ENCODE measurements around the gene ABCC8. TPM values are rescaled to one million over a fixed set of nuclear protein-coding genes. Genes with fewer than 3 reads are reported as not detected.

ABCC8 gene
- total and polyA plus RNA-seq, 2 experiments from 2014 or later: 2.0 to 3.4 TPM

DNA sequence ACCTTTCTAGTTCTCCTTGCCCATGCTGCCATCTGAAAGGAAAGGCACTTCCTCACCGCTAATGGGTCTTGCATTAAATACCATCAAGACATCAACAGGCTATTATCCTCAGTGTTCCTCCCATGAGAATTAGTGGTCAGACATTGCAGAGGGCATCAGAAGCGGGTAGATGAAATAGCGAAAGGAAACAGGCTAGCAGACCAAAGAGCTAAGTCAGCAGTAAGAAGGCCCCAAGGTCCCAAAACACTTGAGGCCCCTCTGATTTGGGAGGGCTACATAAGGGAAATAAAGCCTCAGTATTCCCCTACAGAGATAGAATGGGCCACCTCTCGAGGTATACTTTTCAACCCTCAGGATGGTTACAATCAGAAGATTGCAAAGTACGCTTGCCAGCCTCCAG lies 101.1 kb downstream of the ABCC8 start:
- Histone ChIP-seq H3F3A (replicated peaks; ENCODE audit: low read depth) (no peaks in the 10 kb centered on the region), H3K79me2 (replicated peaks; ENCODE audit: insufficient read depth) (no peaks in the 10 kb centered on the region), H3K36me3 (ENCODE audit: insufficient read depth) (peaks cover 5% of the 10 kb centered on the region; the same call in 1 of the 2 replicates), H4K20me1 (replicated peaks; ENCODE audit: insufficient read depth) (no peaks in the 10 kb centered on the region), H2AFZ (no peak overlapping the region), H3K4me1 (ENCODE audit: insufficient read depth) (no peaks in the 10 kb centered on the region), H3K4me2 (no peak overlapping the region), H3K27me3 (ENCODE audit: insufficient read depth) (no peaks in the 10 kb centered on the region), H3K27ac (ENCODE audit: low read depth) (no peak overlapping the region), H3K4me3 (no peak overlapping the region), H3K9me2 (ENCODE audit: insufficient read depth) (no peaks in the 10 kb centered on the region)
- peaks cover 69% of the 10 kb centered on the region for H3K9me3 Mint-ChIP-seq
- DNase-seq (ENCODE audit: low spot score) (no peak), ATAC-seq (no peak)
- TF ChIP-seq EZH2 (IDR thresholded peaks at IDR 0.05; ENCODE audit: low read depth, unreplicated experiment): no peak
- TF ChIP-seq NANOG (IDR thresholded peaks at IDR 0.05; ENCODE audit: borderline replicate concordance): no peak
- no peak for TF ChIP-seq ZNF114 (CRISPR knock-in tag; IDR thresholded peaks at IDR 0.05)
- TF ChIP-seq ETS1 (IDR thresholded peaks at IDR 0.05): no peak
- TF ChIP-seq ZNF331 (CRISPR knock-in tag; IDR thresholded peaks at IDR 0.05; ENCODE audit: low read depth): no peak
- no peak for TF ChIP-seq POLR2AphosphoS5 (IDR thresholded peaks at IDR 0.05; ENCODE audit: low read depth)
- TF ChIP-seq EZH2phosphoT487 (IDR thresholded peaks at IDR 0.05; ENCODE audit: unreplicated experiment): no peak
- no peak for TF ChIP-seq JUNB (IDR thresholded peaks at IDR 0.05; ENCODE audit: unreplicated experiment)
- no peak for TF ChIP-seq CREB1 (CRISPR knock-in tag; IDR thresholded peaks at IDR 0.05; ENCODE audit: low read depth)
- TF ChIP-seq, protein P1, sequence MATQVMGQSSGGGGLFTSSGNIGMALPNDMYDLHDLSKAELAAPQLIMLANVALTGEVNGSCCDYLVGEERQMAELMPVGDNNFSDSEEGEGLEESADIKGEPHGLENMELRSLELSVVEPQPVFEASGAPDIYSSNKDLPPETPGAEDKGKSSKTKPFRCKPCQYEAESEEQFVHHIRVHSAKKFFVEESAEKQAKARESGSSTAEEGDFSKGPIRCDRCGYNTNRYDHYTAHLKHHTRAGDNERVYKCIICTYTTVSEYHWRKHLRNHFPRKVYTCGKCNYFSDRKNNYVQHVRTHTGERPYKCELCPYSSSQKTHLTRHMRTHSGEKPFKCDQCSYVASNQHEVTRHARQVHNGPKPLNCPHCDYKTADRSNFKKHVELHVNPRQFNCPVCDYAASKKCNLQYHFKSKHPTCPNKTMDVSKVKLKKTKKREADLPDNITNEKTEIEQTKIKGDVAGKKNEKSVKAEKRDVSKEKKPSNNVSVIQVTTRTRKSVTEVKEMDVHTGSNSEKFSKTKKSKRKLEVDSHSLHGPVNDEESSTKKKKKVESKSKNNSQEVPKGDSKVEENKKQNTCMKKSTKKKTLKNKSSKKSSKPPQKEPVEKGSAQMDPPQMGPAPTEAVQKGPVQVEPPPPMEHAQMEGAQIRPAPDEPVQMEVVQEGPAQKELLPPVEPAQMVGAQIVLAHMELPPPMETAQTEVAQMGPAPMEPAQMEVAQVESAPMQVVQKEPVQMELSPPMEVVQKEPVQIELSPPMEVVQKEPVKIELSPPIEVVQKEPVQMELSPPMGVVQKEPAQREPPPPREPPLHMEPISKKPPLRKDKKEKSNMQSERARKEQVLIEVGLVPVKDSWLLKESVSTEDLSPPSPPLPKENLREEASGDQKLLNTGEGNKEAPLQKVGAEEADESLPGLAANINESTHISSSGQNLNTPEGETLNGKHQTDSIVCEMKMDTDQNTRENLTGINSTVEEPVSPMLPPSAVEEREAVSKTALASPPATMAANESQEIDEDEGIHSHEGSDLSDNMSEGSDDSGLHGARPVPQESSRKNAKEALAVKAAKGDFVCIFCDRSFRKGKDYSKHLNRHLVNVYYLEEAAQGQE (IDR thresholded peaks at IDR 0.05; ENCODE audit: unreplicated experiment): no peak
- TF ChIP-seq STAT1 (IDR thresholded peaks at IDR 0.05; ENCODE audit: unreplicated experiment): no peak
- TF ChIP-seq, protein P2, sequence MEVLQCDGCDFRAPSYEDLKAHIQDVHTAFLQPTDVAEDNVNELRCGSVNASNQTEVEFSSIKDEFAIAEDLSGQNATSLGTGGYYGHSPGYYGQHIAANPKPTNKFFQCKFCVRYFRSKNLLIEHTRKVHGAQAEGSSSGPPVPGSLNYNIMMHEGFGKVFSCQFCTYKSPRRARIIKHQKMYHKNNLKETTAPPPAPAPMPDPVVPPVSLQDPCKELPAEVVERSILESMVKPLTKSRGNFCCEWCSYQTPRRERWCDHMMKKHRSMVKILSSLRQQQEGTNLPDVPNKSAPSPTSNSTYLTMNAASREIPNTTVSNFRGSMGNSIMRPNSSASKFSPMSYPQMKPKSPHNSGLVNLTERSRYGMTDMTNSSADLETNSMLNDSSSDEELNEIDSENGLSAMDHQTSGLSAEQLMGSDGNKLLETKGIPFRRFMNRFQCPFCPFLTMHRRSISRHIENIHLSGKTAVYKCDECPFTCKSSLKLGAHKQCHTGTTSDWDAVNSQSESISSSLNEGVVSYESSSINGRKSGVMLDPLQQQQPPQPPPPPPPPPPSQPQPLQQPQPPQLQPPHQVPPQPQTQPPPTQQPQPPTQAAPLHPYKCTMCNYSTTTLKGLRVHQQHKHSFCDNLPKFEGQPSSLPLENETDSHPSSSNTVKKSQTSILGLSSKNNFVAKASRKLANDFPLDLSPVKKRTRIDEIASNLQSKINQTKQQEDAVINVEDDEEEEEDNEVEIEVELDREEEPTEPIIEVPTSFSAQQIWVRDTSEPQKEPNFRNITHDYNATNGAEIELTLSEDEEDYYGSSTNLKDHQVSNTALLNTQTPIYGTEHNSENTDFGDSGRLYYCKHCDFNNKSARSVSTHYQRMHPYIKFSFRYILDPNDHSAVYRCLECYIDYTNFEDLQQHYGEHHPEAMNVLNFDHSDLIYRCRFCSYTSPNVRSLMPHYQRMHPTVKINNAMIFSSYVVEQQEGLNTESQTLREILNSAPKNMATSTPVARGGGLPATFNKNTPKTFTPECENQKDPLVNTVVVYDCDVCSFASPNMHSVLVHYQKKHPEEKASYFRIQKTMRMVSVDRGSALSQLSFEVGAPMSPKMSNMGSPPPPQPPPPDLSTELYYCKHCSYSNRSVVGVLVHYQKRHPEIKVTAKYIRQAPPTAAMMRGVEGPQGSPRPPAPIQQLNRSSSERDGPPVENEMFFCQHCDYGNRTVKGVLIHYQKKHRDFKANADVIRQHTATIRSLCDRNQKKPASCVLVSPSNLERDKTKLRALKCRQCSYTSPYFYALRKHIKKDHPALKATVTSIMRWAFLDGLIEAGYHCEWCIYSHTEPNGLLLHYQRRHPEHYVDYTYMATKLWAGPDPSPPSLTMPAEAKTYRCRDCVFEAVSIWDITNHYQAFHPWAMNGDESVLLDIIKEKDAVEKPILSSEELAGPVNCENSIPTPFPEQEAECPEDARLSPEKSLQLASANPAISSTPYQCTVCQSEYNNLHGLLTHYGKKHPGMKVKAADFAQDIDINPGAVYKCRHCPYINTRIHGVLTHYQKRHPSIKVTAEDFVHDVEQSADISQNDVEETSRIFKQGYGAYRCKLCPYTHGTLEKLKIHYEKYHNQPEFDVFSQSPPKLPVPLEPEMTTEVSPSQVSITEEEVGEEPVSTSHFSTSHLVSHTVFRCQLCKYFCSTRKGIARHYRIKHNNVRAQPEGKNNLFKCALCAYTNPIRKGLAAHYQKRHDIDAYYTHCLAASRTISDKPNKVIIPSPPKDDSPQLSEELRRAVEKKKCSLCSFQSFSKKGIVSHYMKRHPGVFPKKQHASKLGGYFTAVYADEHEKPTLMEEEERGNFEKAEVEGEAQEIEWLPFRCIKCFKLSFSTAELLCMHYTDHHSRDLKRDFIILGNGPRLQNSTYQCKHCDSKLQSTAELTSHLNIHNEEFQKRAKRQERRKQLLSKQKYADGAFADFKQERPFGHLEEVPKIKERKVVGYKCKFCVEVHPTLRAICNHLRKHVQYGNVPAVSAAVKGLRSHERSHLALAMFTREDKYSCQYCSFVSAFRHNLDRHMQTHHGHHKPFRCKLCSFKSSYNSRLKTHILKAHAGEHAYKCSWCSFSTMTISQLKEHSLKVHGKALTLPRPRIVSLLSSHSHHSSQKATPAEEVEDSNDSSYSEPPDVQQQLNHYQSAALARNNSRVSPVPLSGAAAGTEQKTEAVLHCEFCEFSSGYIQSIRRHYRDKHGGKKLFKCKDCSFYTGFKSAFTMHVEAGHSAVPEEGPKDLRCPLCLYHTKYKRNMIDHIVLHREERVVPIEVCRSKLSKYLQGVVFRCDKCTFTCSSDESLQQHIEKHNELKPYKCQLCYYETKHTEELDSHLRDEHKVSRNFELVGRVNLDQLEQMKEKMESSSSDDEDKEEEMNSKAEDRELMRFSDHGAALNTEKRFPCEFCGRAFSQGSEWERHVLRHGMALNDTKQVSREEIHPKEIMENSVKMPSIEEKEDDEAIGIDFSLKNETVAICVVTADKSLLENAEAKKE (CRISPR knock-in tag; IDR thresholded peaks at IDR 0.05): no peak
- TF ChIP-seq CTCF (conservative IDR thresholded peaks at IDR 0.05; ENCODE audit: low read depth in 2 of 2): no peak
- H3K4me3 Mint-ChIP-seq: no peak overlapping the region
- peaks cover 51% of the 10 kb centered on the region for H3K36me3 Mint-ChIP-seq (ENCODE audit: low read depth)
- no peaks in the 10 kb centered on the region for H3K4me1 Mint-ChIP-seq
- H3K27ac Mint-ChIP-seq: no peak overlapping the region
- H3K27me3 Mint-ChIP-seq (ENCODE audit: insufficient read depth, low read depth, poor library complexity): peaks cover 9% of the 10 kb centered on the region
